ENCODE measurements around the gene PRUNE2.

The PRUNE2 gene

DNA sequence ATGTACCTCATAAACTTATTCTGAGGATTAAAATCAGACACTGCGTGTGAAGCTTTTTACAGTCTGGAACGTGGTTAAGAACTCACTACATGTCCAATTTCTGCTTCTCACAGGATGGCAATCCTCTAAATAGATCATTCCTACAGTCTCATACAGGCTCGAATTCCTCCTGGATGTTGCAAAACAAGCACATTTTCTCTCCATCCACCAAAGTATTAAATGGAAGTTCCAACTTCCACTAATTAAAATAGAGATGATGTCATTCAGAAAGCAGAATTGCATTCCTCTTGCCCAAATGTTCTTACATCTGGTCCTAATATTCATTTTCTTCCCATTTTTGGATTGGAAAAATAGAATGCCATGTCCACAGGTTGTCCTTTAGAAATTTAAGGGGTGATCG lies 287.2 kb downstream of the PRUNE2 start:
- Histone ChIP-seq H3K9me2 (replicated peaks; ENCODE audit: control insufficient read depth, low read length) (no peaks in the 10 kb centered on the region), H3K27me3 (ENCODE audit: control insufficient read depth, low read length) (no peaks in the 10 kb centered on the region), H3K4me1 (ENCODE audit: control insufficient read depth, low read length) (peaks cover 39% of the 10 kb centered on the region), H4K20me1 (ENCODE audit: control insufficient read depth, insufficient read depth, low read depth, low read length) (no peaks in the 10 kb centered on the region), H3K27ac (ENCODE audit: low read depth, low read length) (no peak overlapping the region), H3F3A (ENCODE audit: control insufficient read depth, insufficient read depth) (no peaks in the 10 kb centered on the region; the same call in 1 of the 2 replicates), H3K9me3 (ENCODE audit: control insufficient read depth, insufficient read depth, low read length) (no peaks in the 10 kb centered on the region), H3K79me2 (ENCODE audit: control insufficient read depth, low read length) (no peaks in the 10 kb centered on the region), H3K4me3 (ENCODE audit: low read length) (no peak overlapping the region), H3K4me2 (ENCODE audit: low read length) (no peak overlapping the region), H3K36me3 (ENCODE audit: control insufficient read depth, low read length) (no peaks in the 10 kb centered on the region)
- TF ChIP-seq, protein P1, sequence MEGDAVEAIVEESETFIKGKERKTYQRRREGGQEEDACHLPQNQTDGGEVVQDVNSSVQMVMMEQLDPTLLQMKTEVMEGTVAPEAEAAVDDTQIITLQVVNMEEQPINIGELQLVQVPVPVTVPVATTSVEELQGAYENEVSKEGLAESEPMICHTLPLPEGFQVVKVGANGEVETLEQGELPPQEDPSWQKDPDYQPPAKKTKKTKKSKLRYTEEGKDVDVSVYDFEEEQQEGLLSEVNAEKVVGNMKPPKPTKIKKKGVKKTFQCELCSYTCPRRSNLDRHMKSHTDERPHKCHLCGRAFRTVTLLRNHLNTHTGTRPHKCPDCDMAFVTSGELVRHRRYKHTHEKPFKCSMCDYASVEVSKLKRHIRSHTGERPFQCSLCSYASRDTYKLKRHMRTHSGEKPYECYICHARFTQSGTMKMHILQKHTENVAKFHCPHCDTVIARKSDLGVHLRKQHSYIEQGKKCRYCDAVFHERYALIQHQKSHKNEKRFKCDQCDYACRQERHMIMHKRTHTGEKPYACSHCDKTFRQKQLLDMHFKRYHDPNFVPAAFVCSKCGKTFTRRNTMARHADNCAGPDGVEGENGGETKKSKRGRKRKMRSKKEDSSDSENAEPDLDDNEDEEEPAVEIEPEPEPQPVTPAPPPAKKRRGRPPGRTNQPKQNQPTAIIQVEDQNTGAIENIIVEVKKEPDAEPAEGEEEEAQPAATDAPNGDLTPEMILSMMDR (IDR thresholded peaks at IDR 0.05; ENCODE audit: low read depth, low read length, poor library complexity, severe bottlenecking) = no peak
- no peak for TF ChIP-seq EZH2phosphoT487 (IDR thresholded peaks at IDR 0.05; ENCODE audit: borderline replicate concordance, low read length)

DNA sequence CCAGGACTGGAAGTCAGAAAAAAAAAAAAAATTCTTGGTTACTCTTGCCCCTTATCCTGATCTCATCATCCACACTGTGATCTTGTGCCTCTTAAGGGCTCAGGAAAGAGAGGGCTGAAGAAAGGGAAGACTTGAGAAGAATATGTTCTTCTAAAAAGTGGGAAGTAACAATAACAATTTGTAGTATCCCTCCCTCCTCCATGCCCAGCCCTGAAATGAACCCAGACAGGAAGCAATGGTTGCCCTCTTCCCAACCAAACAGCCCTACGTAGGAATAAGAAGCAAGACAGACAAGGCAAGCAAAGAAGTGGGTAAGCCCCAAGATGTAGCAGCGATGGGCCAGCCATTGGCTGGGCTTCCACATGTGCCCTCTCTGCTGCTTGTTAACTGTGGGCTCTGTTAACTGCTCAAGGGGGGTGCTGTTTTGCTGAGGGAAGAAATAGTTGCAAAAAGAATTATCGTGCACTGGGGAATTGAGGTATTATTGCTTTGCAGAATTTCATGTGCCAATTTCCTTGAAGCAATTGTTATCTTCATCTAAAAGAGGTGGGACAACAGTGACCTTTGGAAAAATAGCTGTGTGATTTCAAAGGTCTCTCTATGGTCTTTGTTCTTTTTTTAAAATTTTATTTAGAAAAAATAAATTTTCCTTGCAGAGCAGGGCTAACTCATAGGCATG lies 288.3 kb downstream of the PRUNE2 start:
- H4K20me1 ChIP-seq (ENCODE audit: control insufficient read depth, insufficient read depth, low read depth, low read length) = no peaks in the 10 kb centered on the region
- no peaks in the 10 kb centered on the region for H3K79me2 ChIP-seq (ENCODE audit: control insufficient read depth, low read length)
- peaks cover 35% of the 10 kb centered on the region for H3K4me1 ChIP-seq (ENCODE audit: control insufficient read depth, low read length)
- no peak overlapping the region for H3K4me2 ChIP-seq (ENCODE audit: low read length)
- no peak overlapping the region for H3K27ac ChIP-seq (ENCODE audit: low read depth, low read length)
- no peaks in the 10 kb centered on the region for H3K27me3 ChIP-seq (ENCODE audit: control insufficient read depth, low read length)
- no peak overlapping the region for H3K4me3 ChIP-seq (ENCODE audit: low read length)
- no peaks in the 10 kb centered on the region for H3K9me3 ChIP-seq (ENCODE audit: control insufficient read depth, insufficient read depth, low read length)
- no peaks in the 10 kb centered on the region for H3K9me2 ChIP-seq (replicated peaks; ENCODE audit: control insufficient read depth, low read length)
- H3K36me3 ChIP-seq (ENCODE audit: control insufficient read depth, low read length) = no peaks in the 10 kb centered on the region
- no peak for TF ChIP-seq EZH2phosphoT487 (IDR thresholded peaks at IDR 0.05; ENCODE audit: borderline replicate concordance, low read length)
- TF ChIP-seq, protein P1 (IDR thresholded peaks at IDR 0.05; ENCODE audit: low read depth, low read length, poor library complexity, severe bottlenecking) = no peak
- no peaks in the 10 kb centered on the region; the same call in 1 of the 2 replicates for H3F3A ChIP-seq (ENCODE audit: control insufficient read depth, insufficient read depth)

DNA sequence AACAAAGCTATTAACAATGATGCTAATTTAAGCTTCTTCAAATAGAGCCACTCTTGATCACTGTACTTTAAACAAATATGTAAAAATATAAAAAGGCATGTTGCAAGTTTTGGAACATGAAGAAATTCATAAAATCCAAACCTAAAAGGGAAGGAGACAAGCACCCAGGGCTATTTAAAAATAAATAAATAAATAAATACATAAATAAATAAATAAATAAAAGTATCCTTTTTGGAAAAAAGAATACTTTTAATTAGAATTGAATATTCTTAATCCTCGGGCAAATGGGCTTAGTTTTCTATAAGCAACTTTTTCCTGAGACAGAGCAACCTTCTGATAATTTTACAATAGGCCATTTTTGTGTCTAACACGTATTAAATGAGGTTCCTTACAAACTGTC lies 289.1 kb downstream of the PRUNE2 start:
- no peak for TF ChIP-seq EZH2phosphoT487 (IDR thresholded peaks at IDR 0.05; ENCODE audit: borderline replicate concordance, low read length)
- H3F3A ChIP-seq (ENCODE audit: control insufficient read depth, insufficient read depth) = no peaks in the 10 kb centered on the region; the same call in 1 of the 2 replicates
- H3K9me2 ChIP-seq (replicated peaks; ENCODE audit: control insufficient read depth, low read length) = no peaks in the 10 kb centered on the region
- H3K4me2 ChIP-seq (ENCODE audit: low read length) = no peak overlapping the region
- no peaks in the 10 kb centered on the region for H3K9me3 ChIP-seq (ENCODE audit: control insufficient read depth, insufficient read depth, low read length)
- no peak overlapping the region for H3K4me3 ChIP-seq (ENCODE audit: low read length)
- H3K27ac ChIP-seq (ENCODE audit: low read depth, low read length) = no peak overlapping the region
- no peaks in the 10 kb centered on the region for H4K20me1 ChIP-seq (ENCODE audit: control insufficient read depth, insufficient read depth, low read depth, low read length)
- H3K36me3 ChIP-seq (ENCODE audit: control insufficient read depth, low read length) = no peaks in the 10 kb centered on the region
- H3K4me1 ChIP-seq (ENCODE audit: control insufficient read depth, low read length) = peaks cover 29% of the 10 kb centered on the region
- H3K27me3 ChIP-seq (ENCODE audit: control insufficient read depth, low read length) = no peaks in the 10 kb centered on the region
- H3K79me2 ChIP-seq (ENCODE audit: control insufficient read depth, low read length) = no peaks in the 10 kb centered on the region

GRCh38 chr9:76615177-76615603 lies 290.7 kb downstream of the PRUNE2 start:
- Histone ChIP-seq H3K4me3 (ENCODE audit: low read length) (peak overlapping the region; percentile 46), H3K9me2 (replicated peaks; ENCODE audit: control insufficient read depth, low read length) (no peaks in the 10 kb centered on the region), H3K4me2 (ENCODE audit: low read length) (peak overlapping the region; percentile 52), H3K4me1 (ENCODE audit: control insufficient read depth, low read length) (peaks cover 17% of the 10 kb centered on the region), H3F3A (ENCODE audit: control insufficient read depth, insufficient read depth) (no peaks in the 10 kb centered on the region; the same call in 1 of the 2 replicates), H3K27ac (ENCODE audit: low read depth, low read length) (no peak overlapping the region), H3K9me3 (ENCODE audit: control insufficient read depth, insufficient read depth, low read length) (no peaks in the 10 kb centered on the region), H3K79me2 (ENCODE audit: control insufficient read depth, low read length) (no peaks in the 10 kb centered on the region), H3K27me3 (ENCODE audit: control insufficient read depth, low read length) (no peaks in the 10 kb centered on the region), H4K20me1 (ENCODE audit: control insufficient read depth, insufficient read depth, low read depth, low read length) (no peaks in the 10 kb centered on the region), H3K36me3 (ENCODE audit: control insufficient read depth, low read length) (no peaks in the 10 kb centered on the region)
- TF ChIP-seq, protein P1 (IDR thresholded peaks at IDR 0.05; ENCODE audit: low read depth, low read length, poor library complexity, severe bottlenecking) = no peak
- TF ChIP-seq EZH2phosphoT487 (IDR thresholded peaks at IDR 0.05; ENCODE audit: borderline replicate concordance, low read length) = no peak
